Measurements from ENCODE around the gene SENP1. TPM values are rescaled to one million over a fixed set of nuclear protein-coding genes. Genes with fewer than 3 reads are reported as not detected.

The SENP1 gene
- total and polyA plus RNA-seq, 2 of the 4 experiments (the other 2 are of a cell fraction): 7.2 to 25.3 TPM

DNA sequence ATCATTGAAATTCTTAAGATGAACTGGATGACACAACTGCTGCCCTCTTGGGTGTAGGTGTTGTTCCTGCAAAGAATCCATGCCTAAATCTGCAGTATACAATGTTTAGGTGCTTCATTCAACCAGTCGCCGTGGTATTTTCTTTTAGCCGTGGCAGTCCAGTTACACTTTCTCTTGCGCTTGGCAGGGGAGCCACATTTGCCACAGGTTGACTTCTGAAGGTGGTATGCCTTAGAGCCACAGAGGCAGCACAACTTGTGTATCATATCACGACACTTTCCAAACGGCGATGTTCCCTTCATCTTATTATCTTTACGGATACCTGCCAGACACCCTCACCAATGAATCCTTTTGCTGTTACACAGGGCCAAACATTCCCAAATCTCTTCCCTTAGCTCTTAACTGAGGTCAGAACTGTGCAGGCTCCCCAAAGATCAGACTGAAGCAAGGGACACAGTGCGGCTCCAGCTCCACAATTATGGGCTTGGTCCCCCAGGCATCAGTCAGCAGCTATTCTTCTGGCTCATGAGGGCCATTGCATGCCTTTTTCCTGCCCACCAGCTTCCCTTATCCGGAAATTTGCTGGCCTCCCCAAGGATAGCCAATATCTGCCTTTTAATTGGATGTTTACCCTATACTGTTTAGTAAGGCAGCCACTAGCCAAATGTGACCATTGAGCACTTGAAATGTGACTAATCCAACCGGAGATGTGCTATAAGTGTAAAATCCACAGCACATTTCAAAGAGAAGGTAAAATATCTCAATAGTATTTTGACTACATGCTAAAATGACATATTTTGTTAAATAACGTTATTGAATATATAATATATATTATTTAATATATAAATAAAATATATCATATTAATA is 50.7 kb downstream of the SENP1 start:
- intact Hi-C loops (cut with micrococcal nuclease) (no loop called here), dilution Hi-C loops (cut with HindIII; ENCODE audit: low sequenced_read_pairs, unreplicated experiment) (no loop called here)

More for the DNA sequence above, 50.7 kb downstream of the SENP1 start:
- H3K18ac ChIP-seq (ENCODE audit: low read depth, low read length): no peak overlapping the region
- no peak overlapping the region for H4K8ac ChIP-seq (ENCODE audit: low read depth in 2 of 2, low read length in 2 of 2)
- H3K36me3 ChIP-seq (ENCODE audit: control insufficient read depth, insufficient read depth, low read length): peaks cover 6% of the 10 kb centered on the region
- no peak overlapping the region for H2BK15ac ChIP-seq (ENCODE audit: low read depth, low read length)
- no peaks in the 10 kb centered on the region for H4K20me1 ChIP-seq (ENCODE audit: insufficient read depth, low read length)
- H2AK5ac ChIP-seq (ENCODE audit: low read depth, low read length): no peak overlapping the region
- TF ChIP-seq POLR2A (IDR thresholded peaks at IDR 0.05; ENCODE audit: low read depth, low read length): no peak
- no peak for TF ChIP-seq BHLHE40 (IDR thresholded peaks at IDR 0.05; ENCODE audit: low read depth, low read length)
- TF ChIP-seq FOS (IDR thresholded peaks at IDR 0.05; ENCODE audit: low read depth, low read length): no peak
- TF ChIP-seq RFX5 (IDR thresholded peaks at IDR 0.05; ENCODE audit: low read depth, low read length): no peak
- 0 out of 2 replicates have a peak, but pooled peaks cover 2% of the 10 kb centered on the region for H3K9me1 ChIP-seq (ENCODE audit: insufficient read depth, low read length)
- H2AFZ ChIP-seq (replicated peaks; ENCODE audit: low read length, poor library complexity): no peak overlapping the region
- H3K27me3 ChIP-seq (ENCODE audit: control insufficient read depth, insufficient read depth, low read length): no peaks in the 10 kb centered on the region
- H3K9me3 ChIP-seq (ENCODE audit: control insufficient read depth, insufficient read depth, low read length): 0 out of 2 replicates have a peak, but pooled peaks cover 1% of the 10 kb centered on the region
- DNase-seq (no peak), ATAC-seq (ENCODE audit: low read depth) (no peak)
- H4K91ac ChIP-seq (ENCODE audit: insufficient read depth, low read depth, low read length): no peak overlapping the region
- H2BK20ac ChIP-seq (ENCODE audit: low read depth, low read length): no peak overlapping the region
- H3K4ac ChIP-seq (ENCODE audit: low read depth, low read length): no peak overlapping the region
- no peak overlapping the region for H4K5ac ChIP-seq (ENCODE audit: low read depth, low read length)
- H2BK5ac ChIP-seq (ENCODE audit: low read depth, low read length, poor library complexity, severe bottlenecking): no peak overlapping the region
- 0 out of 4 replicates have a peak, but pooled peaks cover 0 to under 1% of the 10 kb centered on the region in 2 experiments for H3K79me1 ChIP-seq (ENCODE audit: low read depth in 1 of 2, low read length in 2 of 2)
- ChIA-PET POLR2A (ENCODE audit: unreplicated experiment) (no interaction called here), CTCF (no interaction called here)
- no TSS peak for BruUV-seq (replicated peaks)
- in situ Hi-C loops (cut with MboI; ENCODE audit: low sequenced_read_pairs): no loop called here
- no peak overlapping the region for H3K14ac ChIP-seq (replicated peaks; ENCODE audit: low read depth, low read length)
- no peak overlapping the region for H3K9ac ChIP-seq (ENCODE audit: low read depth, low read length)
- H3K4me2 ChIP-seq (ENCODE audit: low read depth, low read length): no peak overlapping the region
- H3K4me3 ChIP-seq (ENCODE audit: insufficient read depth, low read depth, low read length): no peak overlapping the region
- no peak overlapping the region for H2BK120ac ChIP-seq (ENCODE audit: low read depth, low read length)
- no peak overlapping the region for H2AK9ac ChIP-seq (replicated peaks; ENCODE audit: low read depth, low read length, poor library complexity)
- 98% methylated on average over 8 of the region's 12 CpGs; no CpG with 5 or more reads in 1 of the 2 experiments for WGBS, 2 experiments (ENCODE audit: extremely low coverage in 2 of 2, insufficient read length in 1 of 2)
- no peaks in the 10 kb centered on the region for H3K4me1 ChIP-seq (ENCODE audit: control insufficient read depth, insufficient read depth, low read length)
- H3K23ac ChIP-seq (ENCODE audit: low read depth, low read length): no peak overlapping the region
- no peak overlapping the region for H3K27ac ChIP-seq (ENCODE audit: insufficient read depth, low read length)
- H3K56ac ChIP-seq (ENCODE audit: extremely low read depth, insufficient read depth, low read length): no peak overlapping the region

All from IMR-90 (cell line).